Right lobe of liver (tissue), 6 donors: ENCODE measurements around the gene GPC5. TPM values are rescaled to one million over a fixed set of nuclear protein-coding genes. Genes with fewer than 3 reads are reported as not detected.
"Not testable (repeated sequence)": the region's sequence is repeated elsewhere in the genome, so short reads cannot be mapped to it uniquely, and the experiment has no call there.

ENCODE experiments used
- ATAC-seq, 4 donors: fragments of 200-7000 bp; cut with Tn5 transposase; one replicate each; pipeline ENCODE4 v1.9.1; 2020; ENCODE audit warnings: mild to moderate bottlenecking in 4 of 4, moderate library complexity in 4 of 4
- DNase-seq, 3 donors: peaks; one replicate each; pipeline ENCODE4 v3.0.0-alpha.2; 2020
- H3K27ac ChIP-seq, 3 donors: fragments of 200-600 bp; one replicate each; pipeline ENCODE4 v1.8.0; 2022
- H3K27me3 ChIP-seq, 2 donors: fragments of 200-600 bp; one replicate each; pipeline ENCODE4 v1.8.0; 2022
- H3K36me3 ChIP-seq, 4 donors: fragments of 200-600 bp; sonication (generic) in 1 of 4; one replicate each; pipeline versions ENCODE4 v1.5.1 to v1.8.0; 2017 to 2022; ENCODE audit warnings: control low read depth in 1 of 4
- H3K4me1 ChIP-seq, 4 donors: fragments of 200-600 bp; sonication (generic) in 1 of 4; one replicate each; pipeline versions ENCODE4 v1.5.1 to v1.8.0; 2017 to 2022; ENCODE audit warnings: control low read depth in 1 of 4
- H3K4me3 ChIP-seq, 3 donors: fragments of 200-600 bp; one replicate each; pipeline ENCODE4 v1.8.0; 2022
- H3K9me3 ChIP-seq, 4 donors: fragments of 200-600 bp; sonication (generic) in 1 of 4; one replicate each; pipeline versions ENCODE4 v1.5.1 to v1.8.0; 2017 to 2022; ENCODE audit warnings: control low read depth in 1 of 4
- POLR2A ChIP-seq: fragments of 450-650 bp; IDR thresholded peaks from one replicate; pipeline ENCODE4 v1.6.1; 2017; ENCODE audit warnings: antibody characterized with exemption, mild to moderate bottlenecking
- WGBS: methylation state at CpG from one replicate; pipeline ENCODE4 v1.1.6; 2018; ENCODE audit warnings: low coverage, low lambda C conversion rate; ENCODE audit not compliant: insufficient coverage; ENCODE audit errors: missing lambda C conversion rate; 5-methylcytosine and 5-hydroxymethylcytosine counted together
- intact Hi-C, 2 donors: fragments of 100-400 bp; cut with DNase I; formaldehyde crosslinking; loops; one replicate each; pipeline versions ENCODE4 v1.11.2 to v1.14.1; 2022
- total RNA-seq, 6 experiments: library from RNA; depleted of rRNA in 2 of 6; stranded (reverse); fragments of >200 nt in 2 of 6; fragmentation: NEBNext Ultra II Directional in 3 of 6; extraction: Animal tissue kit (Norgen Biotek cat#: 25700) in 3 of 6; gene quantifications; one replicate each; pipeline versions ENCODE4 v1.1.0 to v1.2.4, GENCODE V29; 2016 to 2023
- TF ChIP-seq, protein P1 (sequence below), 4 donors: fragments of 200-600 bp in 3 of 4; fragments of 450-650 bp in 1 of 4; IDR thresholded peaks; one replicate each; pipeline versions ENCODE4 v1.5.1 to v1.8.0; 2016 to 2022; ENCODE audit warnings: antibody characterized with exemption in 4 of 4, mild to moderate bottlenecking in 2 of 4
- donor health status: DM: no; HTN: yes; CAD: no.
- donor health status: DM: no; HTN: no; CAD: no.
- donor health status: DM: no; HTN: no; CAD: no.
- donor health status: DM: no; HTN: yes; CAD: no.
- donor health status: DM: no; HTN: yes; CAD: no.

The GPC5 gene
- total RNA-seq, 6 experiments from 2014 or later = 0.12 to 0.99 (median 0.66) TPM

- Histone ChIP-seq H3K4me1 (peaks cover 0 to 49% (median 6%) of the 10 kb centered on the region in 4 donors), H3K4me3 (no peak overlapping the region), H3K36me3 (peaks cover 0 to 12% (median 3%) of the 10 kb centered on the region in 4 donors), H3K27me3 (no peaks in the 10 kb centered on the region), H3K9me3 (no peaks in the 10 kb centered on the region), H3K27ac (no peak overlapping the region)
- intact Hi-C loops = no loop called here
- ATAC-seq (no peak), DNase-seq (no peak)
- TF ChIP-seq POLR2A = no peak
- TF ChIP-seq, protein P1, sequence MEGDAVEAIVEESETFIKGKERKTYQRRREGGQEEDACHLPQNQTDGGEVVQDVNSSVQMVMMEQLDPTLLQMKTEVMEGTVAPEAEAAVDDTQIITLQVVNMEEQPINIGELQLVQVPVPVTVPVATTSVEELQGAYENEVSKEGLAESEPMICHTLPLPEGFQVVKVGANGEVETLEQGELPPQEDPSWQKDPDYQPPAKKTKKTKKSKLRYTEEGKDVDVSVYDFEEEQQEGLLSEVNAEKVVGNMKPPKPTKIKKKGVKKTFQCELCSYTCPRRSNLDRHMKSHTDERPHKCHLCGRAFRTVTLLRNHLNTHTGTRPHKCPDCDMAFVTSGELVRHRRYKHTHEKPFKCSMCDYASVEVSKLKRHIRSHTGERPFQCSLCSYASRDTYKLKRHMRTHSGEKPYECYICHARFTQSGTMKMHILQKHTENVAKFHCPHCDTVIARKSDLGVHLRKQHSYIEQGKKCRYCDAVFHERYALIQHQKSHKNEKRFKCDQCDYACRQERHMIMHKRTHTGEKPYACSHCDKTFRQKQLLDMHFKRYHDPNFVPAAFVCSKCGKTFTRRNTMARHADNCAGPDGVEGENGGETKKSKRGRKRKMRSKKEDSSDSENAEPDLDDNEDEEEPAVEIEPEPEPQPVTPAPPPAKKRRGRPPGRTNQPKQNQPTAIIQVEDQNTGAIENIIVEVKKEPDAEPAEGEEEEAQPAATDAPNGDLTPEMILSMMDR (IDR thresholded peaks at IDR 0.05) = no peak
- 72% methylated on average over 2 of the region's 2 CpGs for WGBS
Observed at GRCh38 chr13:91351980-91352379, 46.4 kb upstream of the GPC5 start.

DNA sequence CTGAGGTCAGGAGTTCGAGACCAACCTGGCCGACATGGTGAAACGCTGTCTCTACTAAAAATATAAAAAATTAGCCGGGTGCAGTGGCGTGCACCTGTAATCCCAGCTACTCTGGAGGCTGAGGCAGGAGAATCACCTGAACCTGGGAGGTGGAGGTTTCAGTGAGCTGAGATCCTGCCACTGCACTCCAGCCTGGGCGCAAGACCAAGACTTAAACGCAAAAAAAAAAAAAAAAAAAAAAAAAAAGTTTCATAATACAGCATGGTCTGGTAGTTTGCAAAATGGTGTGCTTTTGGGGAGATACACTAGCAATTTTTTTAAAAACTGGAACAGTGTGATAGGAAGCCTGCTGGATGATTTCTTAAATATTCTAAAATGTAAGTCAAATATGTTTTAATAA is 45.5 kb upstream of the GPC5 start:
- 77% methylated on average over 6 of the region's 7 CpGs for WGBS
- peaks cover 0 to 12% (median 3%) of the 10 kb centered on the region in 4 donors for H3K36me3 ChIP-seq
- intact Hi-C loops = not testable (repeated sequence)

GRCh38 chr13:91353494-91353893 is 44.9 kb upstream of the GPC5 start:
- Histone ChIP-seq H3K27ac (no peak overlapping the region), H3K36me3 (peaks cover 0 to 12% (median 3%) of the 10 kb centered on the region in 4 donors), H3K4me3 (no peak overlapping the region), H3K4me1 (peaks cover 0 to 64% (median 10%) of the 10 kb centered on the region in 4 donors), H3K27me3 (no peaks in the 10 kb centered on the region), H3K9me3 (no peaks in the 10 kb centered on the region)
- 4% methylated on average over 1 of the region's 1 CpG for WGBS
- ATAC-seq = no peak
- TF ChIP-seq, protein P1 (IDR thresholded peaks at IDR 0.05) = no peak
- no peak for TF ChIP-seq POLR2A
- no peak for DNase-seq
- intact Hi-C loops = no loop called here

More for the DNA sequence above, 45.5 kb upstream of the GPC5 start:
- H3K4me1 ChIP-seq = peaks cover 0 to 58% (median 10%) of the 10 kb centered on the region in 4 donors
- not testable (repeated sequence) for H3K9me3 ChIP-seq, H3K4me3 ChIP-seq, H3K27me3 ChIP-seq, H3K27ac ChIP-seq, ATAC-seq, DNase-seq

DNA sequence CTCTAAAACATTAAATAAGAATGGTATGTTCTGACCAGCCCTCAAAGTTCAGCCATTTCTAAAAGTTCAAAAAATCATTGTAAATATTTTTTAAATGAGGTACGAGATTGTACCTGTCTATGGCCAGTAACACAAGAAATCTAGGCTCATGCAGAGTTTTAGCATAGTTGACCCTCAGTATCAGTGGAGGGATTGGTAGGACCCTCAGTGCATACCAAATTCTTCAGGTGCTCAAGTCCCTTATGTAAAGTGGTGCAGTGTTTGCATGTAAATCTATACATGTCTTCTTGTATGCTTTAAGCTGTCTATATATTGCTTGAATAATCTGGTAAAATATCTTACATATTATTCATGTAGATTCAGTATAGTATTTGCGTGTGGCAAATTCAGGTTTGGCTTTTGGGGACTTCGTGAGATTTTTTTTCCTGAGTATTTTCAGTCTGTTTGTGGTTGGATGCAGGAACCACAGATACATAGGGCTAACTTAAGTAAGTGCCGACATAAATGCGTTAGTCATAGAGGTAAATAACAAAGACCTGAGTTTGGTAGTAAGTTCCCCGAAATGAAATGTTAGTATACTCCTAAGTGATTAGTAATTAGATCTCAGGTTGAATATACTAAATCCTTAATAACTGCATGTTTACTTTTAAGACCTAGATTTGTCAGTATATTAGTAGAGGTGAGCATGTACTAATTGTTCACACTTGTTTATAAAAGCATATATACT is 43.2 kb upstream of the GPC5 start:
- intact Hi-C loops = no loop called here
- no peak for ATAC-seq
- H3K4me3 ChIP-seq = no peak overlapping the region
- H3K4me1 ChIP-seq = peaks cover 0 to 71% (median 12%) of the 10 kb centered on the region in 4 donors
- H3K36me3 ChIP-seq = peaks cover 0 to 12% (median 3%) of the 10 kb centered on the region in 4 donors
- no peak for DNase-seq
- 96% methylated on average over 6 of the region's 6 CpGs for WGBS
- TF ChIP-seq, protein P1 (IDR thresholded peaks at IDR 0.05) = no peak
- TF ChIP-seq POLR2A = no peak
- no peaks in the 10 kb centered on the region for H3K27me3 ChIP-seq
- no peak overlapping the region for H3K27ac ChIP-seq
- no peaks in the 10 kb centered on the region for H3K9me3 ChIP-seq
